GM21423 (cell line): Measurements from ENCODE around the gene ITIH4.

Experiments
- ATAC-seq: cut with Tn5 transposase; IDR thresholded peaks from one replicate; pipeline ENCODE4 v1.9.1; 2021; ENCODE audit warnings: mild to moderate bottlenecking, moderate library complexity; ENCODE audit not compliant: unreplicated experiment

The ITIH4 gene

DNA sequence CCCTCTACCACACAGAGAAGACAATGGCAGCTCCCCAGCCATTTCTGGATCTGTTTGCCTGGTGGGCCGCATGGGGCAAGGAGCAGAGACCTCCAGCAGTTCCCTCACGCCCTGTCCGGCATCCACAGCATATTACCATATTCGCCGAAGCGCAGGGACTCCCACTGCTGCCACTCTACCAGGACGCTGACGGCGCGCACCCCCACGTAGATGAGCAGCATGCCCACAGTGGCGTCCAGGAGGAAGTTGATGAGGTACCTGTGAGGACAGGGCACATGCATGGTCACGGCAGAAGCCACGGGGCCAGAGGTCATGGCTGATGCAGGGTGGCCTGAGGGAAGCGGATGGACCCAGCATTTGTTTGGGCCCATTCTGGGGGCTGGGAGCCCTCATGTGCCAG, 19.2 kb upstream of the ITIH4 start:
- no peak for ATAC-seq

DNA sequence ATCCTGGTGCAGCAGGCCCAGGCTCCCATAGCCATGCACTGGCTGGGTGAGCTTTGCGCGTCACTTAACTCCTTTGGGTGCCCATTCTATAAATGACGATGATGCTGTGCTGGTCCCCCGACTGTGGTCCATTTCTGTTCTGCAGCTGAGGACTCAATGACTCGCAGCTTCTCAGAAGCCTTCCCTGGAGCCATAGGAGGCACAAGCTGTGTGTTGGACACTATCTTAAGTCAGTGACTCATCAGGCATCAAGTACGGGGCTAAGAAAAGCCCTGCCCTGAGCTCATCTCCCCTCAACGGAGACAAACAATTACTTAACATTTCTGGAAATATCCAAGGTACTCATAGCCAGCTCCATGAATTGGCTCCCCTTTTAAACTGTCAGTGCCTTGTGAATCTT, 18.1 kb upstream of the ITIH4 start:
- ATAC-seq: no peak

GRCh38 chr3:52847726-52848125, 17.3 kb upstream of the ITIH4 start:
- ATAC-seq: no peak

DNA sequence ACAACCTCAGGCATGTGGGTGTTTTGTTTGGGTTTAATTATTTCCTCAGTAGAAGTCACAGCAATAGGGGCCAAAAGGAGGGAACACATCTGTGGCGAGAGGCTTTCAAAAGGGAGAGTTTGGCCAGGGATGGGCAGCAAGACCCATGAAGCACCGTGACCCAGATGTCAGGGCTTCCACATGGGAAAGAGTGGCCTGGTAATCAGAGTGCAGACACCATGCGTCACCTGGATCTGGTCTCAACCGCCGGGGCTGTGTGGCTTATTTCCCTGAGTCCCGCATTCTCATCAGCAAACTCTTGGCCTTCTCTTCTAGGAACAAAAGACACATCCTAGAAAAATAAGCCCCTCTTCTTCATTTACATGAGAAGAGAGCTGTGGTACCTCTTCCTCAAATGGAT, 16.8 kb upstream of the ITIH4 start:
- ATAC-seq: no peak

- peak; percentile 47 for ATAC-seq
These were observed 16.0 kb upstream of the ITIH4 start for GRCh38 chr3:52846432-52846965.

- no peak for ATAC-seq
These were observed 15.4 kb upstream of the ITIH4 start for GRCh38 chr3:52845691-52846431.

- no peak for ATAC-seq
These were observed 14.7 kb upstream of the ITIH4 start for GRCh38 chr3:52845157-52845556.

DNA sequence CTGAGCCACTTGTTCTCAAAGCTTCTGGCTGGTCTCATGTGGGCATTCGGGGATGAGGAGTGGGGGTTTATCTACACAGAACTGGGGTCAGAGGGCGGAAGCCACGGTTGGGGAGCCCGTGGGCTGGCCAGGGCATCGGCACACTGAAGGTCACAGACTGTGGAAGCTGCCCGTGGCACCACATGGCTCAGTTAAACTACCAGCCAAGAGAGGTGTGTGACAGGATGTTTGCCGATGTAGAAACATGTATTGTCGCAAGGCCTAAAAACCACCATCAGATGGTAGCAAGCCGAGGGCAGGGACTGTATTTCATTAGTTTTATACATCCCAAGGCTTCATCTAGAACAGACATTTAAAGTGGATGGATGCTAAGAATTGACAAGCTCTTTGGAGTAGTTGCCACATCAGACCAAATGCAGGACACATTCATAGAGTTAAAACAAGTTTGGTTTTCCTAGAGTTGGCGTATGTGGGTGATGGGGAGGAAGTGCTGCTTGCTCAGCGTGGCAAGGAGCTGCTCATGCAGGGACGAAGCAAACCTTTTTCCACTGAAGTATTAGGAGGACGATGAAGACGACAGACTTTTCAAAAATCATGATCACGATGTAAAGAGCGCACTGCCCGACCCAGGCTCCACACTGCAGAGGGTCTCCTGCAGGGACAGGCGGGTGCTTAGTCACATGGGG, 14.0 kb upstream of the ITIH4 start:
- ATAC-seq: no peak

GRCh38 chr3:52843881-52844280, 13.4 kb upstream of the ITIH4 start:
- ATAC-seq: no peak

DNA sequence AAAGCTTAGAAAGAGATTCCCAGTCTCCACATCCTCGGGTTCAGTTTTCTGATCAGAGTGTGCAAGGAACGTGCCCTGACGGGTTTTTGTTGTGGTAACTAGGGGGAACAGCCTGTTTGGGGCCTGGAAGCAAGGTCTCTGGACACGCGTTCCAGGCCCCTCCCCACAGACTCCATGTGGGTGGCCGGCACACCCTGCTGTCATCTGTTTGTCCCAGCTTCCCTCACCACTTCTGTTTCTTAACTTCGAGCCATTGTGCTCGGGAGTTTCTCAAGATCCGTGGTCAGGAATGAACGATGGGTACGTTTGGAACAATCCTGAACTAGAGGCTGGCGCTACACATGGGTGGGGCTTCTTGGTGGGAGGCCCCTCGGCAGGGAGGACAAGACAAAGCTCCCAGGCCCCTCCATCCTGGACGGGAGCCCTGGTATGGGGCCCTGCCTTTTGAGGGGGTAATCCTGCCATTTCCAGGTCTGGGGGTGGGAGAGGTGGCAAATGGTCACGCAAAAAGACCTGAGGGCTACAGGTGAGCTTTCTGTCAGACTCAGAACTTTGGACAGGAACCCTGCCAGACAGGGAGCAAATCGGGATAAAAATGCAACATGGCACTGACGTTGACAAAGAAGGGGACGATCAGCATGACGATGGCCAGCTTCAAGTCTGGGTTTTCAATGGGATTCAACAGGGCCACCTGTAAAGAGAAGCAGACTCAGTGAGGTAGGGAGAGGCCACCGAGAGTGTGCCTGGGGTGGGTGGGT, 12.8 kb upstream of the ITIH4 start:
- no peak for ATAC-seq

DNA sequence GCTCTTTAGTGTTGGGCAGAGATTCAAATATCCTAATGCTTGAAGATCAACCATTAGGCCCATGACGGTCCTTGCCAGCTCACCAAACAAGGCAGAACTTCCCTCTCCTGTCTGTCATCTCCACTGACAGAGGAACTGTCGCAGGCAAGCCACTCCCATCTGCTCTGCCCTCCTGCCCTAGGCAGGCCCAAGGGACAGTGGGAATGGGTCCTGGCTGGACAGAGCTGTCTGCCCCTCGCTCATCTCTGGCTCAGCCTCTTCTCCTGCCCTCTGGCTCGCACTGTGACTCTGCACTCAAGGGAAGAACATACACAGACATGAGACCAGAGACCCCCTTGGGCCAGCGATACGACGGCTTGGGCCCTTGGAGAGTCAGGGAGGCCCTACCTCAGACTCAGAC, 12.0 kb upstream of the ITIH4 start:
- no peak for ATAC-seq

GRCh38 chr3:52841981-52842340, 11.5 kb upstream of the ITIH4 start:
- no peak for ATAC-seq

DNA sequence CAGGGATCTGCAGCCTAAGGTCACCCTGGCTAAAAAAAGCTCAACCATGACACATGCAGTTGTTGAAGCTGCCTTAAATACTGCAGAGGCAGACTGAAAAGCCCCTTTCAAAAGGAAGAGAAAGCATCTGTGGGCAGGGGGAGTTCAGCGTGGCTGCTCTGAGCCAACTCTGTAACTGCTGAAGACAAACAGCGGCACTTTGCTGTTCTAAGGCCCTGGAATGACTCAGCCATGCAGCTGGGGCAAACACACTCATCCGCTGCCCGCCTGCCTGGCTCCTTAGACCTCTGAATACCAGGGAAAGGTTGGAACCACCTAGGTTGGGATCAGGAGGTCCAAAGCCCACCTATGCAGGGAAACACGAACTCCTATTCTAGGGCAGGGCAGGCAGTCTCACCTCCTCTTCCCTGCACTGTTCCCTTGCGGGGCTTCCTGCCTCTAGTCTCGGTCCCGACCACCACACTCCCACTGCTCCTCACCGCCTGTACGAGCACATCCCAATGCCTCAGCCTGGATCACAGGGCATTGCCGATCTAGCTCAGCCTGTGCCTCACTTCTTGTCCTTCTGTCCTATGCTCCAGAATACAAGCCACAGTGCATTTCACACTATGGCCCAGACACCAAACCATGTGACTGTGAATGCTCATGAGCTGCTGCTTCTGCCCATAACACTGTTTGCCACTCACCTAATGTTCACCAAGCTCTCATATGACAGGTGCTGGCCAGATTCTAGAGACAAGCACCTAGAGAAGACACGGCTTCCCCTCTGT, 10.9 kb upstream of the ITIH4 start:
- no peak for ATAC-seq

DNA sequence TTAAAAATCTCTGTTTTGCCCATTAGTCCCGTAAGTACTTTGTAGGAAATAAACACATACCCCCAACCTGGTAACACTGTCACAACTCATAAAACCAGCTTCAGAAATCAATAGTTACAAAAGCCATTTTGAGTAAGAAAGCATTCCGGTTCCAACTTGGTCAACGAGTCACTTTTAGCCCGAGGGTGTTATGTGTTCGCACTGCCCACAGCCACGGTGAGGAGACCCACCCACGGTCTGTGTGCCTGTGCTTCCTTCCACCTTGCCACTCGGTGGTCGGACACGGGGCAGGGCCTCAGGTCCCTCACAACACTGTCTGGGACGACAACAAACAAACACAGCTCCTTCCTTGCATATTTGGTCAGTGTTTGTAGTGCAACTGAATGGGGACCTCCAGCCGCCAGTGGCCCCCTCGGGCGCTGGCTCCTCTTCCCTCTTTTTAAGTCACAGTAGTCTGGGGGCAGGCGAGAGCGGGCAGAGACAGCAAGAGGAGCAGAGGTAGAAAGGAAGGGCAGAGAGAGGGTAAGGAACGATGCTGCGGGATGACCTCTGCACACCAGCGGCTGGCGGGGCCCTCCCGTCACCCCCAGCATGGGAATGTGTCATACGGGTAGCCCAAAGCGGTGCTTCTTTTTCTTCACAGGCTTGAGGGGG, 9.5 kb upstream of the ITIH4 start:
- no peak for ATAC-seq

DNA sequence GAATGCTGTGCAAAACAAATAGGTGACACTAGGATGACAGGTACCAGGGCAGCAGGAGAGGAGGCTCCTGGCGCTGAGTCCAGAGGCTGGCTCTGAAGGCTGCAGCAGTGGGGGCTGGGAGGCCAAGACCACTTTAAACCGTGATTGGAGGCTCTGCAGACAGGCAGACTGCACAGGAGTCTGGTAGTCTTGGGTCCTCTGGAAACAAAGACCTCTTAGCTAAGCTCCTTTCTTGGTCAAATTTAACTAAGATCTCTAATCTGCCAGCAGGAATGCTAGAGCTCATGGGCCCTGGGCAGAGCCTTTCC, 8.8 kb upstream of the ITIH4 start:
- no peak for ATAC-seq

- ATAC-seq: no peak
These were observed 8.2 kb upstream of the ITIH4 start for GRCh38 chr3:52838561-52839267.

DNA sequence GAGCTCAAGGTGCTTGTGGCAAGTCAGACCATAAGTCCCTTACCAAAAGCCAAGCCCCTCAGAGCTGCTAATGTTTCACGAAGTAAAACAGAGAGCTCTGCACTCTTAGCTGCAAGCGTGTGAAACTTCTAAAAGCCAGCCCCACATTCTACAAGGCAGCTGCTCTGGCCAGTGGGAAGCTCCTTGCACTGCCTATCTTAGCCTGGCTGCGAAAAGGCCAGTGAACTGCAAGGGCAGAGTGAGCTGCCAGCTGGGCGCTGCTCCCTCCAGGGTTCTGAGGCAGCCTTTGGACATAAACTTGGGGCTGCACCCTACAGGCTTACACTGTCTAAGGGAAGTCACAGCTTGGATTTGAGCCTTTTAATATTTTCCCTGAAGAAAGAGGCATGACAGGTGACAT, 6.5 kb upstream of the ITIH4 start:
- no peak for ATAC-seq

DNA sequence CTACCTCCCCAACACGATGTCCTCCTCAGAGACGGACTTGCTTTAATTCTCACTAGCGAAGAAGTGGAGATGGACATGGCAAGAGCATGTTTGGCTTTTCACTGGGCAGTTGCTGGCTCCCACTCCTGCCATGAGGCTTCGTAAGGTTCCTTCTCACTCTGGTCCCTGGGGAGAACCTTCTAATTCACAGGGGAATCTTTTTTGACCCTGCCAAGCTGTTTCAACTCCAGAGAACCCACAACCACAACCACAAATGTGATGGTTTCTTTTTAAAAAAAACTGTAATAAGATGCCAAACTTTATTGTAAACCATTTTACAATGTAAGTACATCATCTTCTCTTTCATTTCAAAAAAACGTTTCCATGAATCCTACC, 6.0 kb upstream of the ITIH4 start:
- no peak for ATAC-seq

GRCh38 chr3:52835766-52836470, 5.4 kb upstream of the ITIH4 start:
- no peak for ATAC-seq
